ENCODE results near the gene ABCC2.

DNA sequence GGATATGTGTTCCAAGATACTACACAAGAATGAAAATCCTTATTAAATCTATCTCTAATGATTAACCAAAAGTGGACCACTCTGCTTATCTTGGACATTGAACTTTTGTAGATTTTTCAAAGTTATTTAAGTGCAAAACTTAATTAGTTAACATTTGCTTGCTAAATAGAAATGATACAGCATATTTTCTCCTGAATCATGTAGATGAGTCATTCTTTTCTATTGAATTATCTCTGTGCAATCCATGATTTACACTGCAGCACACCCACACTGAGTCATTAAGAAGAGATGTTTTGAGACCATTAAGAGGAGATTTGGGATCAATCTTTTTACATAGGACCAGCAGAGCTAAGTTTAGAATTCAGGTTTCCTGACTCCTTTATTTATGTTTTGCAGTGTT, 6.6 kb upstream of the ABCC2 start:
- TF ChIP-seq CTCF (IDR thresholded peaks at IDR 0.05; ENCODE audit: low read depth, low read length) (no peak), EZH2phosphoT487 (IDR thresholded peaks at IDR 0.05; ENCODE audit: low read depth) (no peak)

All from OCI-LY3 (cell line).